CD4-positive, alpha-beta T cell (primary cell): ENCODE data around the gene SMC2. TPM values are rescaled to one million over a fixed set of nuclear protein-coding genes. Genes with fewer than 3 reads are reported as not detected.

ENCODE experiments used
- ATAC-seq: fragments of 200-7000 bp; cut with Tn5 transposase; one replicate; pipeline ENCODE4 v1.10.0; 2022; ENCODE audit warnings: mild to moderate bottlenecking; ENCODE audit not compliant: poor library complexity
- CTCF ChIA-PET: fragments of 350-600 bp; sonication (Branson Sonifier 250); formaldehyde crosslinking; loops from one replicate; lab custom pipeline; 2021; ENCODE audit warnings: antibody characterized with exemption, inconsistent platforms; lab: Charles Lee
- POLR2A ChIA-PET: fragments of 350-600 bp; sonication (Branson Sonifier 250); formaldehyde crosslinking; loops from one replicate; lab custom pipeline; 2021; ENCODE audit warnings: antibody characterized with exemption, inconsistent platforms; lab: Charles Lee
- DNase-seq, 14 experiments: peaks; one replicate each; pipeline ENCODE4 v3.0.0-alpha.2; 2013 to 2020; ENCODE audit warnings: mixed read lengths in 2 of 14
- H3K27ac ChIP-seq, 2 donors: one replicate each; pipeline versions ENCODE4 v1.5.1 to v1.7.0; 2013; ENCODE audit warnings: low read length in 2 of 2, low read depth in 1 of 2, mild to moderate bottlenecking in 1 of 2
- H3K27me3 ChIP-seq, 2 experiments: 1 replicate in 1 of 2; 2 replicates in 1 of 2; pipeline versions ENCODE4 v1.6.1 to v1.7.0; 2013; ENCODE audit warnings: low read length in 2 of 2, control low read depth in 1 of 2, mild to moderate bottlenecking in 1 of 2, moderate library complexity in 1 of 2; ENCODE audit not compliant: insufficient read depth in 2 of 2, control insufficient read depth in 1 of 2
- H3K36me3 ChIP-seq: one replicate; pipeline ENCODE4 v1.6.1; 2013; ENCODE audit warnings: low read length, control low read depth; ENCODE audit not compliant: insufficient read depth
- H3K4me1 ChIP-seq: one replicate; pipeline ENCODE4 v1.6.1; 2013; ENCODE audit warnings: low read length, control low read depth; ENCODE audit not compliant: insufficient read depth
- H3K4me3 ChIP-seq: one replicate; pipeline ENCODE4 v1.5.1; 2013; ENCODE audit warnings: mild to moderate bottlenecking, low read length, moderate library complexity
- H3K9me3 ChIP-seq, 2 experiments: 1 replicate in 1 of 2; 2 replicates in 1 of 2; pipeline versions ENCODE4 v1.6.1 to v1.7.0; 2013; ENCODE audit warnings: low read length in 2 of 2, mild to moderate bottlenecking in 2 of 2, control low read depth in 1 of 2, moderate library complexity in 1 of 2; ENCODE audit not compliant: control insufficient read depth in 1 of 2, insufficient read depth in 1 of 2
- H3K27ac Mint-ChIP-seq: one replicate; pipeline ENCODE4 v1.8.0; 2020; ENCODE audit warnings: mixed read lengths
- H3K27me3 Mint-ChIP-seq: one replicate; pipeline ENCODE4 v1.8.0; 2021; ENCODE audit warnings: mixed read lengths
- H3K36me3 Mint-ChIP-seq: one replicate; pipeline ENCODE4 v1.8.0; 2021; ENCODE audit warnings: low read depth, mixed read lengths
- H3K4me1 Mint-ChIP-seq: one replicate; pipeline ENCODE4 v1.8.0; 2021; ENCODE audit warnings: low read depth, mixed read lengths
- H3K4me3 Mint-ChIP-seq: one replicate; pipeline ENCODE4 v1.8.0; 2020; ENCODE audit warnings: mild to moderate bottlenecking, mixed read lengths
- H3K9me3 Mint-ChIP-seq: one replicate; pipeline ENCODE4 v1.8.0; 2020; ENCODE audit warnings: mixed read lengths
- intact Hi-C, 2 experiments: fragments of 100-400 bp; cut with DNase I in 1 of 2; cut with micrococcal nuclease in 1 of 2; formaldehyde crosslinking; loops; one replicate each; pipeline versions ENCODE4 v1.15.1 to v1.9.0; 2023 to 2025; cut with DNase I, micrococcal nuclease
- total RNA-seq, 174 experiments: library from RNA in 2 of 174; stranded (reverse) in 2 of 174; gene quantifications; one replicate each; pipeline ENCODE4 v1.2.3 and lab custom pipeline; 2021 to 2026
- TF ChIP-seq, protein P1 (sequence below): fragments of 200-600 bp; IDR thresholded peaks from one replicate; pipeline ENCODE4 v1.8.0; 2022; ENCODE audit warnings: antibody characterized with exemption, mild to moderate bottlenecking

SMC2 gene
- total RNA-seq, 2 experiments from 2014 or later: 2.6 to 2.9 TPM

- Histone ChIP-seq H3K27ac (peak overlapping the region; percentile 80 to 92), H3K27me3 (no peaks in the 10 kb centered on the region), H3K9me3 (no peaks in the 10 kb centered on the region), H3K4me1 (peaks cover 15% of the 10 kb centered on the region), H3K4me3 (peak overlapping the region; percentile 71), H3K36me3 (no peaks in the 10 kb centered on the region)
- H3K9me3 Mint-ChIP-seq: no peaks in the 10 kb centered on the region
- ChIA-PET POLR2A (interaction anchor here (1.0 to 3.3 kb wide), 5 partner anchors 9 to 1601 kb away, joined by 3 to 25 read pairs (median 3); partner anchors contain the start of genes NIPSNAP3A and TMEM38B), CTCF (interaction anchor here (0.6 kb wide), 1 partner anchor 893 kb away, joined by 5 read pairs; no protein-coding TSS in a partner anchor)
- intact Hi-C loops: loop anchor here (2.0 to 10.0 kb wide), 6 partner anchors 81 to 1602 kb away; partner anchors contain the start of genes FKTN (in 2 of the 2), NIPSNAP3A (in 1 of the 2), SLC44A1 (in 1 of the 2) and TMEM38B (in 1 of the 2)
- H3K27me3 Mint-ChIP-seq: no peaks in the 10 kb centered on the region
- DNase-seq (no peak), ATAC-seq (no peak)
- H3K36me3 Mint-ChIP-seq: peaks cover 14% of the 10 kb centered on the region
- H3K27ac Mint-ChIP-seq: peak overlapping the region; percentile 99
- H3K4me3 Mint-ChIP-seq: peak overlapping the region; percentile 99
- peaks cover 60% of the 10 kb centered on the region for H3K4me1 Mint-ChIP-seq
- TF ChIP-seq, protein P1, sequence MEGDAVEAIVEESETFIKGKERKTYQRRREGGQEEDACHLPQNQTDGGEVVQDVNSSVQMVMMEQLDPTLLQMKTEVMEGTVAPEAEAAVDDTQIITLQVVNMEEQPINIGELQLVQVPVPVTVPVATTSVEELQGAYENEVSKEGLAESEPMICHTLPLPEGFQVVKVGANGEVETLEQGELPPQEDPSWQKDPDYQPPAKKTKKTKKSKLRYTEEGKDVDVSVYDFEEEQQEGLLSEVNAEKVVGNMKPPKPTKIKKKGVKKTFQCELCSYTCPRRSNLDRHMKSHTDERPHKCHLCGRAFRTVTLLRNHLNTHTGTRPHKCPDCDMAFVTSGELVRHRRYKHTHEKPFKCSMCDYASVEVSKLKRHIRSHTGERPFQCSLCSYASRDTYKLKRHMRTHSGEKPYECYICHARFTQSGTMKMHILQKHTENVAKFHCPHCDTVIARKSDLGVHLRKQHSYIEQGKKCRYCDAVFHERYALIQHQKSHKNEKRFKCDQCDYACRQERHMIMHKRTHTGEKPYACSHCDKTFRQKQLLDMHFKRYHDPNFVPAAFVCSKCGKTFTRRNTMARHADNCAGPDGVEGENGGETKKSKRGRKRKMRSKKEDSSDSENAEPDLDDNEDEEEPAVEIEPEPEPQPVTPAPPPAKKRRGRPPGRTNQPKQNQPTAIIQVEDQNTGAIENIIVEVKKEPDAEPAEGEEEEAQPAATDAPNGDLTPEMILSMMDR: no peak
Measured at GRCh38 chr9:104092875-104093600, 1.1 kb upstream of the SMC2 start.

DNA sequence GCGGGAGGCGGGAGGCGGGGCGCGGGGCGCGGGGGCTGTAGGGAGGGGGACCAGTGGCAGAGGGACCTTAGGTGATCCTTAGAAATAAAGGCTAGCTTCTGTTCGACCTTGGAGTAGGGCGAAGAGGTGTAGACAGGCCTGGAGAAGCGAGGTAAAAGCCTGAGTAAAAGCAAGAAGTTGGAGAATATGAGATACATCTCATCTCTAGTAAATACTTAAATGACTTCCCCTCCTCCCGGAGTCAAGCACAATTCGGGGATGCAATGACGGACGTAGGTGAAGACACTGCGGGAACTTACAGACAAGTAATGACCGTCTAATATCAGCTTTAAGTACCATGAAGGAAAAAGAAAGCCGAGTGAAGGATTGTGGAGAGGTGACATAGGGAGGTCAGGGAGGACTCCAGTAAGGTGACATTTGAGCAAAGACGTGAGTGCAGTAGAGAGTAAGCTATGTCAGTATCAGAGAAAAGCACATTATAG is 466 bp downstream of the SMC2 start:
- Mint-ChIP-seq H3K27ac (peak overlapping the region; percentile 99), H3K36me3 (peaks cover 18% of the 10 kb centered on the region), H3K9me3 (no peaks in the 10 kb centered on the region), H3K4me3 (peak overlapping the region; percentile 99), H3K27me3 (no peaks in the 10 kb centered on the region), H3K4me1 (peaks cover 60% of the 10 kb centered on the region)
- Histone ChIP-seq H3K36me3 (no peaks in the 10 kb centered on the region), H3K27me3 (no peaks in the 10 kb centered on the region), H3K27ac (peak overlapping the region in 1 of 2 donors; percentile 80), H3K4me3 (peak overlapping the region; percentile 71), H3K9me3 (no peaks in the 10 kb centered on the region), H3K4me1 (peaks cover 15% of the 10 kb centered on the region)
- no peak for DNase-seq
- ChIA-PET POLR2A (interaction anchor here (0.7 to 3.3 kb wide), 8 partner anchors 8 to 1599 kb away, joined by 3 to 25 read pairs (median 3); partner anchors contain the start of genes NIPSNAP3A and TMEM38B), CTCF (no interaction called here)
- ATAC-seq: no peak
- TF ChIP-seq, protein P1: no peak
- intact Hi-C loops: loop anchor here (5.0 to 10.0 kb wide), 5 partner anchors 82 to 1600 kb away; partner anchors contain the start of genes FKTN (in 2 of the 2), NIPSNAP3A (in 1 of the 2) and TMEM38B (in 1 of the 2)

DNA sequence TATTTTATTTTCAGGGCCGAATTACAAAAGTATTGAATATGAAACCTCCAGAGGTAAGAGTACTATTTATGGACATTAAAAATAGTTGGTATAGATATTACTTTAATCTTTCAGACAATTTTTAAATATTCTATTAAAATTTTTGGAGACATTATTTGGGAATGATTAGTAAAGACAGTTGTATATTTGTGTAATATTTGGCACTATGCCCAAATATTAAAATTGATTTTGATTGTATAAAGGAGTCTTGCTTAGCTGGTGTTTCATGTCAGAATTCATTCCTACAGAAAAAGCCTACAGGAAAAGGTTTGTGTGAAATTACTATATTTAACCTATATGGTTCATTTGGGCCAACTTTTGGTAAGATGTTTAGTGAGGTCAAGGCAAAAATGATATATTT is 5.5 kb downstream of the SMC2 start:
- ChIA-PET POLR2A (no interaction called here), CTCF (no interaction called here)
- H3K27me3 Mint-ChIP-seq: no peaks in the 10 kb centered on the region
- no peak overlapping the region for H3K27ac ChIP-seq
- H3K27ac Mint-ChIP-seq: no peak overlapping the region
- H3K36me3 ChIP-seq: peaks cover 22% of the 10 kb centered on the region
- H3K4me1 Mint-ChIP-seq: peaks cover 21% of the 10 kb centered on the region
- DNase-seq: no peak
- TF ChIP-seq, protein P1: no peak
- H3K9me3 Mint-ChIP-seq: no peaks in the 10 kb centered on the region
- H3K9me3 ChIP-seq: no peaks in the 10 kb centered on the region
- H3K36me3 Mint-ChIP-seq: peaks cover 54% of the 10 kb centered on the region
- intact Hi-C loops: loop anchor here (5.0 to 10.0 kb wide), 3 partner anchors 643 to 1595 kb away; partner anchors contain the start of genes FKTN (in 2 of the 2) and TMEM38B (in 1 of the 2)
- H3K27me3 ChIP-seq: no peaks in the 10 kb centered on the region
- H3K4me1 ChIP-seq: peaks cover 6% of the 10 kb centered on the region
- H3K4me3 Mint-ChIP-seq: no peak overlapping the region
- ATAC-seq: no peak
- no peak overlapping the region for H3K4me3 ChIP-seq
